ENCODE results near the gene CTH.

GRCh38 chr1:70487459-70487815 lies 76.4 kb downstream of the CTH start:
- TF ChIP-seq JUNB (IDR thresholded peaks at IDR 0.05; ENCODE audit: unreplicated experiment) (no peak), CTCF (conservative IDR thresholded peaks at IDR 0.05; ENCODE audit: low read depth in 2 of 2) (no peak), EZH2 (IDR thresholded peaks at IDR 0.05; ENCODE audit: low read depth, unreplicated experiment) (no peak), POLR2AphosphoS5 (IDR thresholded peaks at IDR 0.05; ENCODE audit: low read depth) (no peak), REST (IDR thresholded peaks at IDR 0.05; ENCODE audit: unreplicated experiment) (no peak), ZNF114 (CRISPR knock-in tag; IDR thresholded peaks at IDR 0.05) (no peak), EZH2phosphoT487 (IDR thresholded peaks at IDR 0.05; ENCODE audit: unreplicated experiment) (no peak), NANOG (IDR thresholded peaks at IDR 0.05; ENCODE audit: borderline replicate concordance) (no peak), CREB1 (CRISPR knock-in tag; IDR thresholded peaks at IDR 0.05; ENCODE audit: low read depth) (no peak)

Data from GM23338 (cell line).